GF-D8 (cell line): ENCODE measurements around the gene DOK3.

Experiments
- DNase-seq: peaks from one replicate; lab custom pipeline; 2025; lab: John Stamatoyannopoulos, UW

Gene DOK3

DNA sequence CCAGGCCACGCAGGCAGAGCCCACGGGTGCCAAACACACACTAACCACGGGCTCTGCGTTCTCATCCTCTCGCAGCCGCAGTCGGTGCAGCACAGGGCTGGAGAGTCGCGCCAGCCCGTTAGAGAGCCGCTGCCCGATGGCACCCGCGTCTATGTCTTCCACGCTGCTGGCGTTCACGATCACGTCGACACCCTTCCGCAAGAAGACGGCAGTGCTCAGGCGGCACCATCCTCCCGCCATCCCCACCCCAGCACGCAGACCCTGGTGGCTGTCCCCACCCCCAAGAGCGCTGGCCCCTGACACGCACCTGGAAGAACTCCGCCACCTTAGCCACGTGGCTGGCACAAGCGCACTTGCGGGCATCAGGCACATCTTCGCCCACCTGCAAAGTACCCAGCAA, 42.2 kb downstream of the DOK3 start:
- no peak for DNase-seq

GRCh38 chr5:177466861-177467260, 42.8 kb downstream of the DOK3 start:
- DNase-seq: no peak

DNA sequence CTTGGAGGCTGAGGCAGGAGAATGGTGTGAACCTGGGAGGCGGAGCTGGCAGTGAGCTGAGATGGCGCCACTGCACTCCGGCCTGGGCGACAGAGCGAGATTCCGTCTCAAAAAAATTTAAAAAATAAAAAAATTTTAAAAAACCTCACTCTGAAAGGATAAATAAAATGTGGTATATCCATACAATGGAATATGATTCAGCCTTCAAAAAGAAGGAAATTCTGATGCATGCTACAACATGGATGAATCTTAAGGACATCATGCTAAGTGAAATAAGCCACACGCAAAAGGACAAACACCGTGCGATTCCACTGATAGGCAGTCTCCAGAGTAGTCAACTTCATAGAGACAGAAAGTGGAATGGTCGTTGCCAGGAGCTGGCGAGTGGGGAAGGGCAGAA, 44.6 kb downstream of the DOK3 start:
- DNase-seq: no peak

DNA sequence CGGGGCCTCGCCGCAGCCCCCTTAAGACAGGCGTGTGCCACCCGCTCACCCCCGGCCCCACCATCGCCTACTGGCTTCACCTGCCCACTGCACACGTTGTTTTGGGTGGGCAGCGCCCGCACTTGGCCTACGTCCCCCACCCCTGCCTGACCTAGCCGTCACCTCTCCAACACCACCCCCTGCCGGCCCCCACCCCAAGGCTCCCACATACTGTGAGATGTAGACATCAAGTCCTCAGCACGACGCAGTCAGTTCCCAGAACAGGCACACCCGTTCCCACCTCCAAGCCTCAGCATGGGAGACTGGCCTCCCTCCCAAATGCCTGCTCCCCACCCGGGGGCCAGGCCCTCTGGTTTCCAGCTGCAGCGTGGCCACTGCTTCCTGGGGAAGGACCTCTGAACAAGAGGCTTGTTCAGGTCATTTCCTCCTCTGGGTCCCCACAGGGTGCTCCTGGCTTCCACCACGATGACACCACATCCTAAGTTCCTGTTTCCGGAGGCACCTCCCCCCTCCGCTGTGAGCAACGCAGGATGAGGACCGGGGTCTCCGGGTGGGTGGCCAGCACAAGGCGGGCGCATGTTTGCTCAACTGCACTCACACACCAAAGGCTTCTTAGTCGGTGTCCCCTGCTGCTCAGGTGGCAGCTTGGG, 47.5 kb downstream of the DOK3 start:
- peak; percentile 49 for DNase-seq

DNA sequence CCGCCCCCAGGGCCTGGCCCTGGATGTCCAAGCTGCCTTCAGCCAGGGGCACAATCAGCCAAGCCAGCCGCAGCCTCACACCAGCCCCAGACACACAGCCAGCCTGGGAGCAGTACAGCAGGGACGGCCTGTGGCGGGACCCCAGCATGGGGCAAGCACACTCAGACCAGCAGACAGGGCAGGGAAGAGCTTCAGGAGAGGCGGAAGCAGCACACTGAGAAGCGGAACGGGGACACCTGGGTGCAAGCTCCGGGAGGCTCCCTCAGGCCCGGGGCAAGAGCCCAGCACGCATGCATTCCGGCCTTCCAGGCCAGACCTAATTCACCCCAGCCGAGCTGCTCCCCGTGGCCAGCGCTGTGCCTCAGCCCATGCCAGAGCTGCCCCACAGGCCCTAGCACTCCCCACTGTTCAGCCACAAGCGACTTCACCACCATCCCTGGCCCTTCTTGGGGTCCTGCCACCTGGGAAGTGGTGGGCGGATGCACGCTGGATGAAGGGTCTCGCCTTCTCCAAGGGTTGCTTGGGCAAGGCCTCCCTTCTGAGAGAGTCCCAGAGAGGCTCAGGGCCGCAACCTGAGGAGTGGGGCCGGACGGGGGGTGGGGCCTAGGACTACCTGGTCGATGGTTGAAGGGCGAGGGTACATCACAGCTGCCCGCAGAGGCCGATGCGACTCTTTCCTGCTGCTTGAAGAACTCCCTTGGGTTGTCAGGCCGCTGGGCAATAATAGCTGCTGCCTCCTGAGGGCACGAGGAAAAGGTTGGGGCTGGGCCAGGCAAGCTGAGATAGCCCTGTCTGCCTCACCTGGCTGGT, 49.6 kb downstream of the DOK3 start:
- DNase-seq: no peak

GRCh38 chr5:177459357-177459756, 50.3 kb downstream of the DOK3 start:
- no peak for DNase-seq

GRCh38 chr5:177458912-177459350, 50.7 kb downstream of the DOK3 start:
- DNase-seq: no peak

DNA sequence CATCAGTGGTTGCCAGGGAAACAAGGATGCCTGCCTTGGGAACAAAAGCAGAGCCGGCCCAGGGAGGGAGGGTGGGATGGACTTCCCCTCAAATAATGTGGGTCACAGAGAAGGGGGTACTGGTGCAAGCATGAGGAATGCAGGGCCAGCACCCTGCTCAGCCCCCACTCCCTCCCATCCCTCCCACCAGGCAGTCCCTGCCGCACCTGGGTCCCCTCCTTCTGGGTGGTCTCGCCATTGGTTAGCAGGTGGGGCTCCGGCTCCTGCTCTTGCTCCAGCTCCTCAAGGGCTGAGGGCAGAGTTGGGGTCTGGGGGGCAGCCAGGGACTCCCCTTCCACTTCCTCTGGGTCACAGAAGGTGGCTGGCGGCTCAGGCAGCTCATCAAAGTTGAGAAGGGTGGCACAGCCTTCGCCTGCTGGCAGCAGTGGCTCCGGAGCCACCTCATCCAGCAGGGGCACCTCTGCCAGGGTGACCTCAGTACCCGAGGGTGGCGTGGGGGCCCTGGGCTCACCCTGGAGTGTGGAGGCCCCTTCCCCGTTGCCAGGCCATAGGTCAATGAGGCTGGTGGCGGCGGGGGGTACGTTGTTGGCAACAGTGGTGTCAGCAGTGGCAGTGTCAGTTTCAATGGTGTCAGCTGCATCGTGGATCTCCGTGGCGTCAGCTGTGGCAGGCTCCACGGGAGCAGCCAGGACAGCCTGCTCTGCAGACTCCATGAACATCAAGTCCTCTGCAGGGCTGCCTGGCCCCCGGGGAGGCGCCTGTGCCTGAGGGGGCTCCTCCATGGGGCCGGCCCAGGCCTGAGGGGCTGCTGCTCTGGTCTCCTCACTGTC, 51.6 kb downstream of the DOK3 start:
- DNase-seq: no peak

DNA sequence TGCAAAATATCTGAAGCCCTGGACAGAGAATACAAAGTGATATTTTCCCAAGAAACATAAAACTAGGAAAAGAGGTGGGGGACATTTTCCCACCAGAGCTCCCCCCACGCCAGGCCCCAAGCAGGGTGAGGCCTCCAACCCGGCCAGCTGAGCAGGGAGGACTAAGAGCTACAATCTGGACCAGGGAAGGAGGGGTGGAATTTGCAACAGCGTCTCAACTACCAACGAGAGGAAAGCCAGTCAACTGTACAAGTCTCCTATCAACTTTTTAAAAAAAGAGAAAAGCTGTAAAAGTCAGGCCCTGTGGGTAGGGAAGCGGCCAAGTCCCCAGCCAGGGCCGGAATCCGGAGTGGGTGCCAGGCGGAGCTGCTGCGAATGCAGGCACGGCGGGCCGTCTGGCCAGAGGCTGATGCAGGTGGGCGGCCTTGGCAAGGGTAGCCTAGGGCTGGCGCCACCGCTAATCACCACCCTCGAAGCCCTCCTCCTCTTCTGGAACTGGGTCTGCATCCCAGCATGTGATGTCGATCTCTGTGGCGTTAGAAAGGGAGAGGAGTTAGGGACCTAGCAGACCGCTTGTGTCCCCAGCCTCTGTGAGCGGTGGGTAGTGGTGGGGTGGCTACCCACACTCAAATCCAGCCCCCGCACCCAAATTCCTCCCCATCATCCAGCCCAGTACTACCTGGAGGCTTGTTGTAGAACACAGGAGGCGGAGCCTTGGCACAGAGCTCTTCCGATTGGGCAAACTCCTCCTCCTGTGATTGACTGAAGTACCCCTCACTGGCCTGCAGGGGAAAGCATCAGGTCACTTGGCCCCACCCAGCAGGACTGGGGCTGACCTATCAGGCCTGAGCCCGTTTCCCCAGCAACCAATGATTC, 52.4 kb downstream of the DOK3 start:
- DNase-seq: peak; percentile 50

- DNase-seq: no peak
These were observed 53.0 kb downstream of the DOK3 start for GRCh38 chr5:177456591-177456964.

DNA sequence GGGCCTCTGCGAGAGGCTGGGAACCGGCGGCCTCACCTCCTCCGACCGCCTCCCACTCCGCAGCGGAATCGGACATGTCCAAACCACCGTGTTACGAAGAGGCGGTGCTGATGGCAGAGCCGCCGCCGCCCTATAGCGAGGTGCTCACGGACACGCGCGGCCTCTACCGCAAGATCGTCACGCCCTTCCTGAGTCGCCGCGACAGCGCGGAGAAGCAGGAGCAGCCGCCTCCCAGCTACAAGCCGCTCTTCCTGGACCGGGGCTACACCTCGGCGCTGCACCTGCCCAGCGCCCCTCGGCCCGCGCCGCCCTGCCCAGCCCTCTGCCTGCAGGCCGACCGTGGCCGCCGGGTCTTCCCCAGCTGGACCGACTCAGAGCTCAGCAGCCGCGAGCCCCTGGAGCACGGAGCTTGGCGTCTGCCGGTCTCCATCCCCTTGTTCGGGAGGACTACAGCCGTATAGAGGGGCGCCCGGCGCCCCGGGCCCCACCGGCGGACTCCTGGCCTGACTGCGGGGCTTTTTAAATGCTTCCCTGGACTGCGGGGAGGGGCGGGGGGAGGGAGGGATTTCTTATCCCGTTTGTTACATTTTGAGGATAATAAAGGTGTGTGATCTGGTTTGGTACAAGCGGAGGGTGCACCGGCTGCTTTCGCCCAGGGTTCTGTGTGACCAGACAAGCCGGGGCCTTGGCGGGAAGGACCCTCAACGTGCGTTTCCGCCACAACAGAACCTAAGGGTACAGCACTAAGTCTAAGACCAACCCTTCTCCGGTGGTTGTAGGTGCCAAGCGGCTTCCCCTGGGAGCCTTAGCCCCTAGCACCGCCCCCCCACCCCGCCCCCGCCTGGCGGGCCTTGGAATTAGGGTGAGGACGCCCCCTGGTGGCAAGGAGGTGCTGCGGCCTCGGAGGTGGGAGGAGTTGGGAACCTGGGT, 53.7 kb downstream of the DOK3 start:
- peak; percentile 50 for DNase-seq

GRCh38 chr5:177455036-177455660, 54.5 kb downstream of the DOK3 start:
- peak; percentile 26 for DNase-seq

DNA sequence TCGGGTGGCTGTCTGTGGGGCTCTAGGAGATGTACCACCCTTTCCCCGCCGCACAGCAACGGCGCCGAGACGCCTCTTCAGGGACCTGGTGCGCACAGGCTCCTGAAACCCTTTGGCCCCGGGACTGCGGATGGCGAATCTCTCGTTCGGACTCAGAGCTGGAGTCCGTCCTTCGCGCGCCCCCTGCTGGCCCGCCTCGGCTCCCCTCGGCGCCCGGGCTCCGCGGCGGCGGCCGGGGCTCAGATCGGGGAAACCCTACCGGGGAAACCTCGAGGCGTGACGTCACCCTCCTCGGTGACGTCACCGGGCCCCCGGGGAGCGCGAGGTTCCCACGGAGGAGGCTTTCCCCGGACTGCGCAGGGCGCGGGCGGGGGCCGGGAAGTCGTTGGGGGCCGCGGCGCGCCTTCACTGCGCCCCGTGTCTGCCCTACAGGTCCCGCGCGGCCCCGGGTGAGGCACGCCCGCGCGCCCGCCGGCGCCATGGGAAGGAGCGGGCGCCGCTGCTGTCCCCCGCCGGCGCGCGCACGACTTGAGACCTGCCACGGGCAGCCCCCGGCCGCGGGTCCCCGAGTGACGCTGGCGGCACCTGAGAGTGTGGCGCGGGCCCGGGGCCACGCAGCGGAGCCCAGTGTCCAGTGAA, 55.1 kb downstream of the DOK3 start:
- peak; percentile 64 for DNase-seq

GRCh38 chr5:177453852-177454396, 55.7 kb downstream of the DOK3 start:
- DNase-seq: no peak

DNA sequence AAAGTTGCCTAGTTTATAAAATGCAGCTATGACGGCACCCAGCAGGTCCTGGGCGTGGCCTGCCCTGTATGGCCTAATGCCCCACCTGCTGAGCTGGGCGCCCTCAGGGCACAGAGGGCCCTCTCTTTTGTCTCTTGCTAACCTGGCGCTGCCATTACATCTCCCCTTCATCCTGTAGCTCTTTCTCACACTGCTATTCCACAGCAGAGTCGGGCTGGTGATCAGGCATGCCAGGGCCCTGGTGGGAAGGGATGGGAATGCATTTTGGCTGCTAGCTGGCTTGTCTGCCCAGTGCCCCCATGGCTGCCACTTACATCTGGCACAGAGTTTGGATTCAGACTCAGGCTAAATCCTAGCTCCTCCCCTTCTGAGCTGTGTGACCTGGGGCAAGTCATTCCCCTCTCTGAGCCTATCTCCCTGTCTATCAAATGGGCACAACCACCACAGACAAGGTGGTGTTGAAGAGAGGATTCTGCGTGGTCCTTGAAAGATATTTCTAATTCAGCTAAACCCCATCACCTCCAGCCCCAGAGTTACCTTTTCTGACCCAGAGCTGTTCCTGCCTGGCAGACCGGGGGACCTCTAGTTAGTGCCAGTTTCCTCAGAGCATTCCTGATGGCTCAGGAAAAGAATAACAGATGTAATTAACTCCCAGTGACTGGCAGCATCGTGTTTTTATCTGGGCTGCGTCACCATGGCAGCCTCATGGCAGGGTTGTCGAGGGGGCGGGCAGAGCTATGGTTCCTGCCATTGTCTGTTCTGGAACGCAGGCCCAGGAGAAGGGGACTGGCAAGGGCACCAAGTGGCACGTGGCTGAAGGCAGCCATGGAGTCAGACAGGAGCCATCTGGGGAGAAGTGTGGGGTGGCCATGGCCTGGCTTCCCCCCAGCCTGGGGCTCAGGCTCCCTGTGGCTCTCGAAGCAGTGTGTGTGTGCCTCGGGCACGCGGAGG, 56.7 kb downstream of the DOK3 start:
- no peak for DNase-seq
